ENCODE measurements around the gene PDE4B.

DNA sequence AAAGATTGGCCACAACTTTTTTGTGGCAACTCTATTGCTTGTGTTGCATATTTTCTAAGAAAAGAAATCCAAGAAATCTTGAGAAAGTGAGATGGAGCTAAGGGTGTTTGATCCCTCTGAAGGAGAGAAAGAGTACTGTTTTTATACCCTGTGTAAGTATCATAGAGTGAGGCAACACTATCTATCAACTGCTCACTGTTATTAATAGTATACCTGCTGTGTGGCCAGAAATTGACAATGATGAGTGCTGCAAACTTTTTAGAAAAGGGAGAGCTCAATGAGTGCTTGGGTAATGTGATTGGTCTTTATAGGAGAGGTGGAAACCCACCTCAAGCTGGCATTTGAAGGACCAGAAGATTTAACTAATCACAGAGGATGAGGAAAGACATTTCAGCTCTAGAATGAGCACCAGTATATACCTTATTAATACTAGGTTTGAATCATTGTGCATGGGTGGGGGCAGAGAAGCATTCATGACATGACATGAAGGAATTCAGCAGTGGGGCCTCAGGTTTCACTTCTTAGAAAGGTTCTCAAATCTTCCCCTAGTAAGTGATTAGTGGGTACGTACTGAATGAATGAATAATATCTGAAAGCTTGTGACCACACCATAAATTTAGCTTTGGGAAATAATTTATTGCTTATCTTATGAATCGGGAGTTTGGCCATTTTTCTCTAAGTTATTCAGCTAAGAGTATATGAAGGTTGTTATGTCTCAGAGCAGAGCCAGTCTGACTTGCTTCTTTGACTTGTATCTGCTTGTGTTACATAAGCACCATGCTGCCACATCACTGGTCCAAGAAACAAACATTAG is 572.1 kb downstream of the PDE4B start:
- no peak for TF ChIP-seq POLR2A (IDR thresholded peaks at IDR 0.05; ENCODE audit: low read depth, low read length)
- no peak for TF ChIP-seq TAF1 (IDR thresholded peaks at IDR 0.05; ENCODE audit: low read depth, low read length)
- peak; percentile 54 for TF ChIP-seq SPI1 (IDR thresholded peaks at IDR 0.05; ENCODE audit: low read depth, low read length)
- no peak for TF ChIP-seq PAX5 (IDR thresholded peaks at IDR 0.05; ENCODE audit: insufficient read depth, low read length, severe bottlenecking)
- TF ChIP-seq POLR2AphosphoS5 (IDR thresholded peaks at IDR 0.05; ENCODE audit: low read depth, low read length) = no peak
